Liver (tissue), 3 donors: ENCODE measurements around the gene DHX9.

Experiments used
- CTCF ChIP-seq: fragments of 150-350 bp; IDR thresholded peaks from 2 replicates; pipeline ENCODE4 v1.5.1; 2017; ENCODE audit warnings: improper control_type of control experiment, low read depth, low read length; ENCODE audit not compliant: missing input control
- REST ChIP-seq: IDR thresholded peaks from 2 replicates; pipeline ENCODE4 v1.6.1; 2016; ENCODE audit warnings: antibody characterized with exemption, mild to moderate bottlenecking
- TAF1 ChIP-seq: conservative IDR thresholded peaks from 2 replicates; pipeline ENCODE4 v1.6.1; 2016; ENCODE audit warnings: antibody characterized with exemption, mild to moderate bottlenecking
- ZBTB33 ChIP-seq: IDR thresholded peaks from 2 replicates; pipeline ENCODE4 v1.6.1; 2016; ENCODE audit warnings: antibody characterized with exemption
- donor health status: healthy.
- donor health status: healthy.

- TF ChIP-seq TAF1 = no peak
- TF ChIP-seq CTCF = no peak
- no peak for TF ChIP-seq REST
- no peak for TF ChIP-seq ZBTB33
Observed at GRCh38 chr1:182872881-182873280, 33.7 kb downstream of the DHX9 start.
